DMS53 treated with DMSO at 0.1 percent for 48 hours (cell line): ENCODE measurements around the gene CD300LB.
A peak's percentile ranks its signal among the peaks of the same experiment; 100 is the strongest.
"Not testable (repeated sequence)": the region's sequence is repeated elsewhere in the genome, so short reads cannot be mapped to it uniquely, and the experiment has no call there.

Experiments
- DNase-seq: peaks from one replicate; lab custom pipeline; 2025; ENCODE audit not compliant: unreplicated experiment; lab: John Stamatoyannopoulos, UW

Gene CD300LB

GRCh38 chr17:74499992-74500391 is 31.3 kb downstream of the CD300LB start:
- no peak for DNase-seq

DNA sequence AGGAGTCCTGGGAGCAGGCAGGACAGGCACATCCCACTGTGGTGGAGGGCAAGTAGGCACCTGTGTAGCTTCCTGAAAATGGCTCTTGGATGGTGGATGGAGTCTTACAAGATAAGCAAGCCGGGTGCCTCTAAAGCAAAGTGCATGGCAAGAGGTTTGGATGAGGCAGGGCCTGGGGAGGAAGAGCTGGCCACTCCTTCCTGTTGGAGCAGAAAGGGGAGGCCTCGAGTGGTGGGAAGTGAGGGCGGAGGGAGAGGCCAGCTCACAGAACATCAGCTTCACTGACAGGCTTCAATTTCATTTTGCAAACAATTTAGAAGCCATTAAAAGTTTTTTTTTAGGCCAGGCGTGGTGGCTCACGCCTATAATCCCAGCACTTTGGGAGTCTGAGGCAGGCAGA is 33.8 kb downstream of the CD300LB start:
- DNase-seq, result no peak

- peak; percentile 68 for DNase-seq
Measured at GRCh38 chr17:74493331-74493833, 37.9 kb downstream of the CD300LB start.

DNA sequence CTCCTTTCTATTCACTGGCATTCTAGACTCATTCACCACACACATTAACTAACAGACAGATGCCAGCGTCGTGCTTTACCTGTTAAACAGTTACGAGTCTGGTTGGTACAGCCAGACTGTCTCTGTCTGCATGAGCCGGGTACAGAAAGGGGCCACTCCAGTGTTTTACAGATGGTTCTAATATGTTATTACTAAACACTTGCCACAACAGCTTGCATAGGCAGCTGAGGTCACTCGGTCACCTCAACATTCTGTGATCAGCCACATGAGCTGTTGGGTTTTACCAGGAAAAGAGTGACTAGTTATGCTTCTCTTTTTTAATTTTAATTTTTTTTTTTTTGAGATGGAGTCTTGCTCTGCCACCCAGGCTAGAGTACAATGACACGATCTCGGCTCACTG is 39.6 kb downstream of the CD300LB start:
- no peak for DNase-seq

DNA sequence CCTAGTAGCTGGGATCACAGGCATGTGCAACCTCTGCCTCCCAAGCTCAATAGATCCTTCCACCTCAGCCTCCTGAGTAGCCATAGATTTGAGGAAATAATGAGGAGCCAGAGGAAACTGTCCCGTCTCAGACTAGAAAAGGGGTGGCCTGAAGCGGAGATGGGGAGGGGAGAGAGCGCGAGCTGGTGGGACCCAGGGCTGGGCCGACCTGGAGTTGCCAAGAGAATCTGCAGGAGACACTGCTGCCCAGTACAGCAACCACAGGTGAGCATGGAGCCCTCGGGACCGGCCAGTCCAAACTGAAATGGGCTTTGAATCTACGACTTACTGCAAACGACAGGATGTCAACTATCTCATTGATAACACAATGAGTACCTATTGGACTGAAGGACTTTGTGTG is 40.6 kb downstream of the CD300LB start:
- DNase-seq, result no peak

DNA sequence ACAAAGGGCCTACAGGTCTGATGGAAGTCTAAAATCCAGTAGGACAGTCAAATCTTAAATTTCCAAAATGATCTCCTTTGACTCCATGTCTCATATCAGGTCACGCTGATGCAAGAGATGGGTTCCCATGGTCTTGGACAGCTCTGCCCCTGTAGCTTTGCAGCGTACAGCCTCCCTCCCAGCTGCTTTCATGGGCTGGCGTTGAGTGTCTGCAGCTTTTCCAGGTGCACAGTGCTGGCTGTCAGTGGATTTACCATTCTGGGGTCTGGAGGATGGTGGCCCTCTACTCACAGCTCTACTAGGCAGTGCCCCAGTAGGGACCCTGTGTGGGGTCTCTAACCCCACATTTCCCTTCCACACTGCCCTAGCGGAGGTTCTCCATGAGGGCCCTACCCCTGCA is 43.0 kb downstream of the CD300LB start:
- DNase-seq, result not testable (repeated sequence)

- DNase-seq, result no peak
Measured at GRCh38 chr17:74485841-74486240, 45.4 kb downstream of the CD300LB start.

DNA sequence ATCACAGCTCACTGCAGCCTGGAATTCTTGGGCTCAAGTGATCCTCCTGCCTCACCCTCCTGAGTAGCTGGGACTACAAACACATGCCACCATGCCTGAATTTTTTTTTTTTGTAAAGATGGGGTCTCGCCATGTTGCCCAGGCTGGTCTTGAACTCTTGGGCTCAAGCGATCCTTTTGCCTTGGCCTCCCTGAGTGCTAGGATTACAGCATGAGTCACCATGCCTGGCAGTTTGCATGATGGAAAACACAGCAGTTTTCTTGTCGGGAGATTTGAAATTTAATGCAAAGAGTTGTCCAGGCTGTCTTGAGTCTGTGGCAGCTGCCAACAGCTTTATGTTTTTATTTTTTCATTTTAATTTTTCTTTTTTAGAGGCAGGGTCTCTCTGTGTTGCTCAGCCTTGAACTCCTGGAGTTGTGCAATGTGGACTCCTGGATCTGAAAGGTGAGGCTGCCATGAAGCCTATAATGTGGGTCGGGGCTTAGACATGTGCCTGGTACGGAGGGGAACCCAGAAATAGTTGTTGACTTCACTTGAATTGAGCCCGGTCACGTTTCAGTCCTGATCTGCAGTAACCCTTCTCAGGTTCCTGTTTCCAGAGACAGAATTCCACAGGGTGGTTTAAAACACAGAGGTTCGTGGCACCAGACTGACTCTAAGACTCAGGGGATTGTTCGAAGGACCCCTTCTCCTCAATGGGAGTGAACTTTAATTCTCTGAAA is 46.1 kb downstream of the CD300LB start:
- DNase-seq, result no peak

- DNase-seq, result no peak
Measured at GRCh38 chr17:74484066-74484465, 47.2 kb downstream of the CD300LB start.

- DNase-seq, result no peak
Measured at GRCh38 chr17:74481621-74482020, 49.7 kb downstream of the CD300LB start.

GRCh38 chr17:74480290-74480689 is 51.0 kb downstream of the CD300LB start:
- DNase-seq, result no peak

DNA sequence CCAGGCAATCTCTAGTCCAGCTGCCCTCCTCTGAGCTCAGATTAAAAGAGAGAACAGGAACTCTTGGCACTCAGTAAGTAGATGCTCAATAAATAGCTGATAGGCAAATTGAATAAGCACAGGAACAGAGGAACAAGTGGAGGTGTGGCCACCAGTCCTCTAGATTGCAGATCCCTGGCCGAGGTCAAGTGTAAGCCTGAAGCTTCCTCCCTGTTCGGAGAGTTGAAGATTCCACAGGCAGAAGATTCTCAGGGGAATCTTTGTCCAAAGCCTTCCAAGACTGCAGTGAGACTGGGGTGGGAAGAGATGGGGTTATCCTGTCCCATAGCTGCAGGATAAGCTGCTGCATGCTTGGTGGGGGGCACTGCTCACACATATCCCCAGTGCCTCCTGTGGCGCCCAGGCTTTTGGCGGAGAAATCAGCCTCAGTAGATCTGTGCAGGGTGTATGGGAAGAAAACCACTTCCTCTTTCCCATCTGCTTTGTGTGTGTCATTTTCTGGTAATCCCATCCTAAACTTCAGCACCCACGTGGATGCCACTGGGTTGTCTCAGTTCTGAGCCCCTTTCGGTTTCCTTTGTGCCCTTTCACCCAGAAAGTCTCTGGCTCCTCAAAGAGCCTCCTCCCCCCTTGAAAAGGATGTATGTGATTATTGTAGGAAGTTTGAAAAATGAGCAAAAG is 52.7 kb downstream of the CD300LB start:
- DNase-seq, result no peak

DNA sequence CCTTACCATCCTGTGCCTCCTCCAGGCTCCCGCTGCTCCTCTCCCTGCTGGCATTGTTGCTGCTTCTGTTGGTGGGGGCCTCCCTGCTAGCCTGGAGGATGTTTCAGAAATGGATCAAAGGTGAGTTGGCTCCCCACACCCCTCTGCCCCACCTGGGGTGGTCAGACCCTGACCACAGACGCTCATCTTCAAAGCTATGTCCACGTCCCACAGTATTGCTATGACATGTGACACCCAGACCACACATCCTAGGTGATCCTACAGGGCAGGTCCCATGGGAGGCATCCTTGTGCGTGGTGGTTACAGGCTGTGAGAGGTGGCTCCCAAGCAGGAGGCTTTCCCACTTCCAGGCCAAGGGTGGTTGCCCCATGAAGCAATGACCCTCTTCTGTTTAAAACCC is 53.9 kb downstream of the CD300LB start:
- DNase-seq, result no peak

DNA sequence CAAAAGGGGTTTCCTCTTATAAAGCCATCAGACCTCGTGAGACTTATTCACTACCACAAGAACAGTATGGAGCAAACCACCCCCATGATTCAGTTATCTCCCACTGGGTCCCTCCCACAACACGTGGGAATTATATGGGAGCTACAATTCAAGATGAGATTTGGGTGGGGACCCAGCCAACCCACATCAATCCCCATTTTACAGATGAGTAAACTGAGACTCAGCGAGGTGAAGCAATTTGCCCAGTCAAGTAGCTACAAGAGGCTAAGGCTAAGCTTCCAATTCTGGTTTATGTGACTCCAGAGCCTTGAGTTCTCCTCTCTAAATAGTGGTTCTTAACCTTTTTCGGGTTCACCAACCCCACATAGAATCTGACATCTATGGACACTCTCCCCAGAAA is 56.1 kb downstream of the CD300LB start:
- no peak for DNase-seq

GRCh38 chr17:74474043-74474792 is 57.1 kb downstream of the CD300LB start:
- no peak for DNase-seq

- DNase-seq, result no peak
Measured at GRCh38 chr17:74473294-74473693, 58.0 kb downstream of the CD300LB start.

DNA sequence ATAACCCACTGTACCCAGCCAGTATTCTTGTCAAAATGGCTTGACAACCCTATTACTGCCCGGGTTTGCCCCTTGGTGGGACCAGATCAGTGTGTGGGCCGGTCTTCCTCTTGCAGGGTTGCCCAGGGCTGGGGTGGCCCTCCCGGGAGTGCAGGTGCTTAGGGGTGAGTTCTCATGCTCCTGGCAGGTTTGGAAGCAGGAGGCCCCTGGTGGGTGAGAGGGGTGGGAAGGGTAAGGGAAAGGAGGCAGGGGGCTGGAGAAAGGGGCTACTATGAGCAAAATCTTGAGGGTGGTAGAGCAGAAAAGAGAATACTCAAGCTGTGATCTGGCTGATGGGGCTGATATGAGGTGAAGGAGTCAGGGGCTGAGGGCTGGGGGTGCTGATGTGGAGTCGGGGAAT is 58.4 kb downstream of the CD300LB start:
- DNase-seq, result no peak

- no peak for DNase-seq
Measured at GRCh38 chr17:74471341-74471740, 59.9 kb downstream of the CD300LB start.
